GM19193 (cell line): ENCODE measurements around the gene NSD1.

Experiments
- POLR2A ChIP-seq: IDR thresholded peaks from 4 replicates; pipeline ENCODE4 v1.6.1; 2011; ENCODE audit not compliant: insufficient read depth, insufficient read length; ENCODE audit errors: extremely low read depth

Gene NSD1

DNA sequence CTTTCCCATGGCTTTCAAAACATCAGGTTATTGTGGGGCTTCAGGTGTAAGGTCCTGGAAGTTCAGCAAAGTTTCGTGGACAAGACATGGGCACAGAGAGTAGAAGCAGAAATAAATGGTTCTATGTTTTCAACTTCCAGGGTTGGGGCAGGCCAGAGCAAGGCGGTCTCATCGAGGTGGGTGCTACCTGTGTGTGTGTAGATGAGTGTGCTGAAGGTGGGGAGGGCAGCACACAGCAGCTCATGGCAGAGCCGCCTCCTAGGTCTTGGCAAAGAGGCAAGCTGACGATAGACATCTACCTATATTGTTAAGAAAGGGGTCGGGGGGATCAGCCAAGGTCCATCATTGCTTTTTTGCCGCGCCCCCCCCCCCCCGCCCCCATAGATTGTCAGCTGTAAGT lies 166.1 kb downstream of the NSD1 start:
- no peak for TF ChIP-seq POLR2A

GRCh38 chr5:177300236-177300880 lies 166.8 kb downstream of the NSD1 start:
- no peak for TF ChIP-seq POLR2A

GRCh38 chr5:177300951-177301350 lies 167.4 kb downstream of the NSD1 start:
- no peak for TF ChIP-seq POLR2A

DNA sequence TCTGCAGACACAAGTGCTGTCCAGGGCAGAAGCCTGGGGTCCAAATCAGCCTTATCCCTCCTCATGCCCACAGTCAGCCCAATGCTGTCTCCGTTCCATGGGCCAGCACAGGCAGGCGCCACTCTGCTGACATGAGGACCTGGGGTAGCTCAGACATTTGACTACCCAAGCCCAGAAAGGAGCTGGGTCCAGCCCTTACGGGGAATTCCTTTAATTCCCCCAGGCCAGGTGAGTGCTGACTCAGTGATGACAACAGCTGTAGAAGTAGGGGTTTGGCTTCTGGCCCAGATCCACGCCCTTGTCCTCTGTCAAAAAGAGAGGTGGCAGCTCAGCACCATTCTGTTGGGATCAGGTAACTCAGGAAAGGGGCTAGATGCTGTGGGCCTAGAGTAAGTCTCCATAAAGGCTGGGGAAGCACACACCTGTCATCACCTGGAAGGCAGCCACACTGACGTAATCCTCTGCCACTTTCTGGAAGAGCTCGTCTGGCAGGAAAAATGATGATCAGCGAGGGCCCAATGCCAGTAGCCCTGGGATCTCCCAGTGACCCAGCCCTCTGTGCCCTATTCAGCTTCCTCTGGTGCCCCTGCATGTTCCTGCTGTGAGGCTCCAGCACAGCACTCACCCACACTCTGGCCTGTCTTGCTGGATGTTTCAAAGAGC lies 168.1 kb downstream of the NSD1 start:
- no peak for TF ChIP-seq POLR2A

DNA sequence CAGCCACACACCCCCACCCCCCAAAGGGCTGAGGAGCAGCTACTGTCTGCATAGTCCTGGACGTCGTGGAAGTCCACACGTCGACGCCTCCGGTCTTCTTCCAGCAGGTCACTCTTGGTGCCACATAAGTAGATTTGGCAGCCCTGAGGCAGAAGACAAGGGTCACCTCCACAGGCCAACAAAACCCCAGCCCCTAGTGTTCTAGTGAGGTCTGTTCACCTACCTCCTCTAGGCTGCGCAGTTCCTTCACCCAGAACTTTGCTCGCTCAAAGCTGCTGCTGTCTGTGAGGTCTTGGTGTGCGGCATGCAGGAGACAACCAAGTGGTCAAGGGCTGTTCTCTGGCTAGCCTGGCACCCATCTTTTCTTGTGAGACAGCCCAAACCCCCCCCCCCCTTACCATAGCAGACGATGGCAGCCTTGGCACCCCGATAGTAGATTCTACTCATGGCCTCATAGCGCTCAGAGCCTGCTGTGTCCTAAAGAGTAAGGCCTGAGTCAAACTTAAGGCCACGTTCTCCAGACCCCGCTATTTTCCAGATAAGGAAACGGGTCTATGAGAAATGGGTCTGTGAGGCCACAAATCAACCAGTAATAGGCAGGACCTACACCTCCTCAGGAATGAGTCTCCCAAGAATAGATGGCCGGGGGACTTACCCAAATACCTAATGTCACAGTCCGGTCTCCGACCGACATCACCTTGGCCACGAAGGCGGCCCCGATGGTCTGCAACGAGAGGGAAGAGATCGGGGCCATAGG lies 169.0 kb downstream of the NSD1 start:
- TF ChIP-seq POLR2A = peak; percentile 14

- peak; percentile 76 for TF ChIP-seq POLR2A
Measured at GRCh38 chr5:177303121-177303924, 169.8 kb downstream of the NSD1 start, which contains the start of the genes PRELID1 and RAB24. Gene PRELID1 (plus strand): TSS chr5:177303799. CDS start chr5:177303986, 187 bp downstream. Gene RAB24 (minus strand): TSS chr5:177303719. CDS start chr5:177303288, 431 bp downstream.

GRCh38 chr5:177303925-177304391 lies 170.4 kb downstream of the NSD1 start:
- TF ChIP-seq POLR2A = no peak

DNA sequence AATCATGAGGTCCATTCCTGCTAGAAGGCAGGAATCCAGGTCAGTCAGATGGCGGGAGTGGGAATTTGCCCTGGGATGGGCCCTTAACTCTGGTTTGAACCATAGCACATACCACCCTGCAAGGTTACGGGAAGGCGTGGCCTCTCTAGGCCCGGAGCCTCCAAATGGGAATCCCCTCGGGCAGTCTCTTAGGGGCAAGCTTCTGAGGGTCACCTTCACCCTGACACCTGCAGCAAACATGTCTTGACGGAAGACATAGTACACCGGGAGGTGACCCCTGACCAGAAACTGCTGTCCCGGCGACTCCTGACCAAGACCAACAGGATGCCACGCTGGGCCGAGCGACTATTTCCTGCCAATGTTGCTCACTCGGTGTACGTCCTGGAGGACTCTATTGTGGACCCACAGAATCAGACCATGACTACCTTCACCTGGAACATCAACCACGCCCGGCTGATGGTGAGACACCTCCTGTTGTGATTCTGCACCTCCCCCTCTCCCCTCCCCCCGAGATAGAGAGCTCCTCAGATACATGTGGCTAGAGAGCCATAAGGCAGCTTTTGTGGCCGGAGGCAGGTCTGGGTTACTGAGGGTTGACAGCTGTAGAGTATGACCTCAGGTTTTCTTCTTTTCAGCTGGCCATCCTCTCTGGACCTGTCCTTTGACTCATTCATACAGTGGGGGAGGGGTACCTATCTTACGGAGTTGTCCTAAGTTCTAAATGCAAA lies 171.0 kb downstream of the NSD1 start:
- peak; percentile 15 for TF ChIP-seq POLR2A

DNA sequence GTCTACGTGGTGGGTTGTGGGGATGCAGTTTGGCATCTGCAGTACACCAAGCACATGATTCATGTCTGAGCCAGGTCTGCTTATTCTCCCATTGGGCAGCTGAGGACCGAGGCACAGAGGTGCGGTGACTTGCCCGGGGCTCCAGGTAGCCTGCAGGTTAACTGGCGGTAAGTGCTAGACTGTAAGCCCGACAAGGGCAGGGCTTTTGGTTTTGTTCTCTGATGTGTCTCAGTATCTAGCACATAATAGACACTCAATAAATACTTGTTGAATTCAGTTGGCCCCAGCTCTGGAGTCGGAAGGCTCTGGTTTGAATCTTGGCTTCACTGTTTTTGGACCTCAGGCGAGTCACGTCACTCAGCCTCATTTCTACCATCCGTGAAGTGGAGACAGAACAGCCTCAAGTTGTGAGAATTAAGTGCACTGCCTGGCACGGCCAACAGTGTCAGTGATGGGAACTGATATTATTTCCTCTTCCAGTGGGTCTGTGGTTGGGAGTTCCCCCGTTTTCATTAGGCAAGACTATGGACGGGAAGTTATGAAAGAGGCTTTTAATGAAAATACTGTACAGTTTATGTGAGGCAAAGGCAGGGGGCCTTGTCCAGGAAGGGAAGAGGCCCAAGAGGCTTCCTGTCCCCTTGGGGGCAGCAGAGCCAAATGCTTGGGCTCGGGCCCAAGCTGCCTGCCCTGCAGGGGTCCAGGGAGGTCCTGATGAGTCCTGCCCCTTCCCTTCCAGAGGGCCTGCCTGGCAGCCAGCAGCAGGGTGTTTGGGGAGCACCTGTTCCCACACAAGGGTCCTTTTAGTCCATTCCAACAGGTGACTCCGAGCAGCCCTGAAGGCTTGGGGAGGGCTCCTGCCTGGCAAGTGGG lies 173.3 kb downstream of the NSD1 start:
- no peak for TF ChIP-seq POLR2A

GRCh38 chr5:177307544-177308363 lies 174.2 kb downstream of the NSD1 start:
- TF ChIP-seq POLR2A = peak; percentile 42

- TF ChIP-seq POLR2A = no peak
Measured at GRCh38 chr5:177308740-177309139, 175.2 kb downstream of the NSD1 start.
